ENCODE data around the gene LRRC75A.
"Not testable (repeated sequence)": the region's sequence is repeated elsewhere in the genome, so short reads cannot be mapped to it uniquely, and the experiment has no call there.

Gene LRRC75A

GRCh38 chr17:16430650-16431049, 61.3 kb downstream of the LRRC75A start:
- DNase-seq (ENCODE audit: low spot score), result no peak

DNA sequence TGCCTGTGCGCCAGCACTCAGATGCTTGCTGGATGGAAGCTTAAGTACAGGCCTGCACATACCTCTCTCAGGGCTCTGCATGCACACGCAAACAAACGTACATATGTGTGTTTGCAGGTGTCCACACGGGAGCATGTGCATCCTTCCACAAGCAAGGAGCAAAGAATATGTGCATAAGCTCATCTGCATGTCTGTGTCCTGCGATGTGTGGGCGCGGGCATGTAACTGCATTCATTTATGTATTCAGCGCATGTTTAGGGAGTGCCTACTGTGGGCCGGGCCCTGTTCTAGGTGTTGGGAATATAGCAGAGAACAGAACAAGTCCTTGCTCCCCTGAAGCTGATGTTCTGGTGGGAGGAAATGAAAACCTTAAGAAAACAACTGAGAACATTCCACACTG, 62.9 kb downstream of the LRRC75A start:
- DNase-seq (ENCODE audit: low spot score), result no peak

DNA sequence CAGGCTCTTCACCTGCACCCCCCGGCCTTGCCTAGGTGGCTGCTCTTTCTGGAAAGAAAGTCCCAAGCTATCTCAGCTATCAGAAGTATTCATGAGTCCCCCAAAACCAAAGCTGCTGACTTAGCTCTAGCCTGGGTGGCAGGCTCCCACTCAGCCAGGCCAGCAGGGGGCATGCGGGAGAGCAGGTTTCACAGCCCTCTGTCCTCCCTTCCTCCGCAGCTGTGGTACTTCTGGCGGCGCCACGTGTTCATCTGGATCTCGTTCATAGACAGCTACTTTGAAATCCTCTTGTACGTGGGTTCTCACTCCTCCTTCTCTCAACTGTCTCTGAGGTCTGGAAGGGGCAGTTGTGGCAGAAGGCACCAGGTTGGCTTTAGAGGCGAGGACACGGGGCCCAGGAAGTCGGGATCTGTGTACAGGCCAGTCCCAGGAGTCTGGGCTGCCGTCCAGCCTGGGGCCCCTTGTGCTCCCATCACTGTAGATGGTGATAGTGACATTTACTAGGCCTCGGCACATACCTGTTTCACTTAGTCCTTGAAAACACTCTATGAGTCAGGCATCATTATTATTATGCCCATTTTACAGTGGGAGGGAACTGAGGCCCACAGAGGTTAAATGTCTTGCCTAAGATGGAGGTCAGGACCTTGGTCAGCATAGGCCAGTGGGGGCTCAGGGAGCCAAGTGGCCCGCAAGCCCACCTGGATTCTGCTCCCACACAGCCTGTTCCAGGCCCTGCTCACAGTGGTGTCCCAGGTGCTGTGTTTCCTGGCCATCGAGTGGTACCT, 63.7 kb downstream of the LRRC75A start:
- peak; percentile 73 for DNase-seq (ENCODE audit: low spot score)

DNA sequence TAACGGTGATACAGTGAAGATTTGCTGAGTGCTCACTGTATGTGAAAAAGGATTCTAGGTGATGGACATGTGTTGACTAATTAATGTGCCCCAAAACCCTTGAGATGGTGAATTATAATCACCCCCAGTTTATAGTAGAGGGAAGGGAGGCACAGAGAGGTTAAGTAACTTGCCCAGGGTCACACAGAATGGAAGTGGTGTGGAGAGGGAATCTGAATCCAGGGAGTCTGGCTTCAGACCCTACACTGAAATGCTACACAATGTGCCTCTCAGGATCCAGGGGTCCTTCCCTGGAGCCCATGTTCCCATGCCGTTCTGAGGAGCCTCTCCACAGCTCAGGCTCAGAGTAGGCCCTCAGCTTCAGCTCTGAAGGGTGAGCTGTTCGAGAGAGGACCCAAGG, 65.0 kb downstream of the LRRC75A start:
- no peak for DNase-seq (ENCODE audit: low spot score)

- no peak for DNase-seq (ENCODE audit: low spot score)
Measured at GRCh38 chr17:16425698-16426659, 66.0 kb downstream of the LRRC75A start.

- DNase-seq (ENCODE audit: low spot score), result no peak
Measured at GRCh38 chr17:16425202-16425601, 66.8 kb downstream of the LRRC75A start.

- DNase-seq (ENCODE audit: low spot score), result no peak
Measured at GRCh38 chr17:16423226-16423872, 68.6 kb downstream of the LRRC75A start.

DNA sequence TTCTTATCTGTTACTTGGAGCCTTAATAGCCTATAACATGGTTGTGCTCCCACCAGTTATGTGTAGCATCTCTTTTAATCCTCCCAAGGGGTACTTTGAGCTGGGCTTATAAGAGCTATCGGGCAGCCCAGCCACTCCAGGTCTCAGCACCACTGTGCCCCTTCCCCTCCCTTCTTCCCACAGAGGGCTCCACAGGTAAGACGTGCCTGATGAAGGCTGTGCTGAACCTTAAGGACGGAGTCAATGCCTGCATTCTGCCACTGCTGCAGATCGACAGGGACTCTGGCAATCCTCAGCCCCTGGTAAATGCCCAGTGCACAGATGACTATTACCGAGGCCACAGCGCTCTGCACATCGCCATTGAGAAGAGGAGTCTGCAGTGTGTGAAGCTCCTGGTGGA, 69.6 kb downstream of the LRRC75A start:
- DNase-seq (ENCODE audit: low spot score), result no peak

GRCh38 chr17:16419929-16420271, 72.1 kb downstream of the LRRC75A start:
- no peak for DNase-seq (ENCODE audit: low spot score)

DNA sequence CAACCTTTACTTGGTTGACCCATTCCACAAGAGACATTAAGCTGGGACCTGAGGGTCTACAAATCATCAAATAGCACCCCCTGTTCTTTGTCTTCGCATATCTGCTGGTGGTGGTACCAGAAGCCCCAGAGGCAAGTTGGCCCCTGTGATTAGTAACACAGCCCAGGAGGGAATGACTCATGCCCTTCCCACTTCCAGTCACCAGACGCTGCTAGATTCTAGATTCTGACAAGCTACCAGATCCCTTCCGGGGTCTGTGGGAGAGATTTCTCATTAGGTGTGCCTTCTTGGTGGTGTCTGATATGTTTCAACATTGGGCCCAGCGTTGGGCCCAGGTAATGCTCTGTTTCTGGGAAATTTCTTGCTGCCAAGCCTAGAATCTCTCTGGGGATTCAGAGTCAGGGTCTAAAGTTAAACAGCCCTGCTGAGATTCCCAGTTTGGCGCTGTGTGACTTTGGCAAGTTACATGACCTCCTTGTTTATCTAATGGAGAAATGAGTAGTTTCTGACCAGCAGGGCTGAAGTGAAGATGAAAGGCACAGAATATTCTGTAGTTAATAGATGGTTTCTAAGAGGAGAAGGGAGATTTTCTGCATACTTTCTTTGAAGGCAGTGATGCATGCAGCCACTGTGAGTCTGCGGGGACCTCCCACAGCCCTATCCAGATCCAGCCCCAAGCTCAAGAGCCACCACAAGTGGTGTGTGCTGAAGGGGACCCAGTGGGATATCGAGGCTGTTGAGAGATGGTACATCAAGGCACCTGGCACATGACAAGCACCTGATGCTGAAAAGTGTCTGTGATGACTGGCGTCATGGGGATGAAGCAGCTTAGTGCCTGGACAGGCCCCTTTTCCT, 72.7 kb downstream of the LRRC75A start:
- peak; percentile 79 for DNase-seq (ENCODE audit: low spot score)

DNA sequence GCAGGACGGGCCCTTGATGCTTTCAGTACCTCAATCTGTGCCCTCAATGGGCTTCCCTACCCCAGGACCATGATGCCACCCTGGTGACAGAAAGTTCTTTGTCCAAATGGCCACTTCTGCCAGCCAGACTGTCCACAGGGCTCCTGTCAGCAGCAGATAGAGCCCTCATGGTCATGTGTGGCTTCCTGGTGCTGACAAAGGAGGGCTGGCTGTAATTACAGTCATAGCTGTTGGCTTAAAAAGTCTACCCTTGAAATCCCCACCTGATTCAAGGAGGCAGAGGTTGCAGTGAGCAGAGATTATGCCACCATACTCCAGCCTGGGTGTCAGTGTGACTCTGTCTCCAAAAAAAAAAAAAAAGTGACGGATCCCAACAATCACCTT, 73.3 kb downstream of the LRRC75A start:
- no peak for DNase-seq (ENCODE audit: low spot score)

- DNase-seq (ENCODE audit: low spot score), result no peak
Measured at GRCh38 chr17:16417896-16418684, 73.9 kb downstream of the LRRC75A start.

DNA sequence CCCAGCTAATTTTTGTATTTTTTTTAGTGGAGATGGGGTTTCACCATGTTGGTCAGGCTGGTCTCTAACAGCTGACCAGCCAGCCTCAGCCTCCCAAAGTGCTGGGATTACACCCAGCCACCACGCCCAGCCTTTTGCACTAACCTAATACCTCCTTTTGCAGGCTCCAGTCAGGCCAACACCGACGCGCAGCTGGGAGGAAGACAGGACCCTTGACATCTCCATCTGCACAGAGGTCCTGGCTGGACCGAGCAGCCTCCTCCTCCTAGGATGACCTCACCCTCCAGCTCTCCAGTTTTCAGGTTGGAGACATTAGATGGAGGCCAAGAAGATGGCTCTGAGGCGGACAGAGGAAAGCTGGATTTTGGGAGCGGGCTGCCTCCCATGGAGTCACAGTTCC, 74.6 kb downstream of the LRRC75A start:
- DNase-seq (ENCODE audit: low spot score), result no peak

GRCh38 chr17:16415031-16415924, 76.7 kb downstream of the LRRC75A start, which contains the start of gene TRPV2:
Gene TRPV2, plus strand, starts transcription at chr17:16415571. Its CDS starts 2,098 bp downstream, at chr17:16417669.
- peak; percentile 85 for DNase-seq (ENCODE audit: low spot score)

DNA sequence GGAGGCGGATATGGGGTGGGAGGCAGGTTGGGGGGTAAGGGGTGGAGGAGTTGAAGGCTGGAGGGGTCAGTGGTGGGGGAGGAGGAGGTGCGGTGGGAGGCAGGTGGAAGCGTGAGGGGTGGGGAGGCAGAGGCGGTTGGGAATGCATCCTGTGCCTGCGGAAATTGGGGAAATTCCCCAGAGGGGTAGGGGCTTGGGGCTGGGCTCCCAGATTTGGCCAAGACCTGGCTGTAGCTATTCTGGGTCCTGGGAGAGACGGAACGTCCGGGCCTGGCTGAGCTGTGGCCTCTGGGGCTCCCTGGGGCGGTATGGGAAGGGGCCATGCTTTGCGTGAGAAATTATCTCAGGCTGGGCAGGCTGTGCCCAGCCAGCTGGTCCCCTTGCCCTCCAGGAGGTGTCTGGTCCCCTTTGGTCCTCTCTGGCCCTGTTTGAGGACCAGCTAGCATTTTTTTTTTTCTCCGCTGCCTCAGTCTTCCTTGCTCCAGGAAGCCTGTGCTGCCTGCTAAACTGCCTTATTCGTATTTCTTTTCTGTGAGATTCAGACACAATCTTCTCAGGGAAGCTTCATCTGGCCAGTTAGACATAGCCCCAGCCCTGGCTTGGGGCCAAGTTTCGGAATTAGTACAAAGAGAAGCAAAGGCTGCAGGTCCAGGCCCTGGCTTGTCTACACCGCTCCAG, 83.9 kb downstream of the LRRC75A start:
- peak; percentile 69 for DNase-seq (ENCODE audit: low spot score)

GRCh38 chr17:16406742-16407674, 85.0 kb downstream of the LRRC75A start:
- no peak for DNase-seq (ENCODE audit: low spot score)

GRCh38 chr17:16403847-16404246, 88.1 kb downstream of the LRRC75A start:
- DNase-seq (ENCODE audit: low spot score), result not testable (repeated sequence)

Data from hematopoietic multipotent progenitor cell treated with erythropoietin and hydrocortisone succinate and interleukin-3 and kit ligand, for 17 days (in vitro differentiated cells).